NB4 (cell line): ENCODE results near the gene CLEC12A.

Experiments used
- MYC ChIP-seq: IDR thresholded peaks from 2 replicates; pipeline ENCODE4 v1.6.1; 2011; ENCODE audit warnings: low read depth, low read length
- POLR2A ChIP-seq: IDR thresholded peaks from 2 replicates; pipeline ENCODE4 v1.6.1; 2011; ENCODE audit warnings: mild to moderate bottlenecking; ENCODE audit not compliant: insufficient read length; ENCODE audit errors: extremely low read depth
- TF ChIP-seq, protein P1 (sequence below): IDR thresholded peaks from one replicate; pipeline ENCODE4 v1.5.1; 2012; ENCODE audit warnings: low read depth, low read length
- TF ChIP-seq, protein P2 (sequence below): IDR thresholded peaks from 2 replicates; pipeline ENCODE4 v1.6.1; 2011; ENCODE audit warnings: low read depth, low read length

DNA sequence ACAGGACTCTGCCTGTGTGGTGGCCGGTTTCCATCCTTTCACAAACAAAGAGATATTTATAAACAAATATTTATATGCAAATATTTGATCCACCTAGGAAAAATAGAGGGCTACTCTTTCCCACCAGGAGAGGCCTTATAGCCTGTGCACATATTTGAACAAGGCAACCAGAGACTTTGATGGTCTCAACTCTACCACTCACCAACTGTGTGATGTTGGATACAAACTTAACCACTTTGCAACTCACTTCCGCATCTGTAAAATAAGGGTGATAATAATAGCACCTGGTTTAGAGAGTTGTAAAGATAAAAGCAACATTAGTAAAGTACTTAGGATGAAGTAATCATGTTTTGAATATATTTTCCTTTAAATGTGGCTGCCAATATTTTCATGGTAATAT, 1.5 kb upstream of the CLEC12A start:
- TF ChIP-seq, protein P1, sequence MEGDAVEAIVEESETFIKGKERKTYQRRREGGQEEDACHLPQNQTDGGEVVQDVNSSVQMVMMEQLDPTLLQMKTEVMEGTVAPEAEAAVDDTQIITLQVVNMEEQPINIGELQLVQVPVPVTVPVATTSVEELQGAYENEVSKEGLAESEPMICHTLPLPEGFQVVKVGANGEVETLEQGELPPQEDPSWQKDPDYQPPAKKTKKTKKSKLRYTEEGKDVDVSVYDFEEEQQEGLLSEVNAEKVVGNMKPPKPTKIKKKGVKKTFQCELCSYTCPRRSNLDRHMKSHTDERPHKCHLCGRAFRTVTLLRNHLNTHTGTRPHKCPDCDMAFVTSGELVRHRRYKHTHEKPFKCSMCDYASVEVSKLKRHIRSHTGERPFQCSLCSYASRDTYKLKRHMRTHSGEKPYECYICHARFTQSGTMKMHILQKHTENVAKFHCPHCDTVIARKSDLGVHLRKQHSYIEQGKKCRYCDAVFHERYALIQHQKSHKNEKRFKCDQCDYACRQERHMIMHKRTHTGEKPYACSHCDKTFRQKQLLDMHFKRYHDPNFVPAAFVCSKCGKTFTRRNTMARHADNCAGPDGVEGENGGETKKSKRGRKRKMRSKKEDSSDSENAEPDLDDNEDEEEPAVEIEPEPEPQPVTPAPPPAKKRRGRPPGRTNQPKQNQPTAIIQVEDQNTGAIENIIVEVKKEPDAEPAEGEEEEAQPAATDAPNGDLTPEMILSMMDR: no peak
- TF ChIP-seq POLR2A (no peak), MYC (no peak)
- TF ChIP-seq, protein P2, sequence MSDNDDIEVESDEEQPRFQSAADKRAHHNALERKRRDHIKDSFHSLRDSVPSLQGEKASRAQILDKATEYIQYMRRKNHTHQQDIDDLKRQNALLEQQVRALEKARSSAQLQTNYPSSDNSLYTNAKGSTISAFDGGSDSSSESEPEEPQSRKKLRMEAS: no peak
